GM18867 (cell line): Measurements from ENCODE around the gene STEAP1.
A peak's percentile ranks its signal among the peaks of the same experiment; 100 is the strongest.
"Not testable (repeated sequence)": the region's sequence is repeated elsewhere in the genome, so short reads cannot be mapped to it uniquely, and the experiment has no call there.

ENCODE experiments used
- ATAC-seq: cut with Tn5 transposase; IDR thresholded peaks from one replicate; pipeline ENCODE4 v1.9.1; 2021; ENCODE audit warnings: mild to moderate bottlenecking, moderate library complexity; ENCODE audit not compliant: unreplicated experiment

STEAP1 gene

DNA sequence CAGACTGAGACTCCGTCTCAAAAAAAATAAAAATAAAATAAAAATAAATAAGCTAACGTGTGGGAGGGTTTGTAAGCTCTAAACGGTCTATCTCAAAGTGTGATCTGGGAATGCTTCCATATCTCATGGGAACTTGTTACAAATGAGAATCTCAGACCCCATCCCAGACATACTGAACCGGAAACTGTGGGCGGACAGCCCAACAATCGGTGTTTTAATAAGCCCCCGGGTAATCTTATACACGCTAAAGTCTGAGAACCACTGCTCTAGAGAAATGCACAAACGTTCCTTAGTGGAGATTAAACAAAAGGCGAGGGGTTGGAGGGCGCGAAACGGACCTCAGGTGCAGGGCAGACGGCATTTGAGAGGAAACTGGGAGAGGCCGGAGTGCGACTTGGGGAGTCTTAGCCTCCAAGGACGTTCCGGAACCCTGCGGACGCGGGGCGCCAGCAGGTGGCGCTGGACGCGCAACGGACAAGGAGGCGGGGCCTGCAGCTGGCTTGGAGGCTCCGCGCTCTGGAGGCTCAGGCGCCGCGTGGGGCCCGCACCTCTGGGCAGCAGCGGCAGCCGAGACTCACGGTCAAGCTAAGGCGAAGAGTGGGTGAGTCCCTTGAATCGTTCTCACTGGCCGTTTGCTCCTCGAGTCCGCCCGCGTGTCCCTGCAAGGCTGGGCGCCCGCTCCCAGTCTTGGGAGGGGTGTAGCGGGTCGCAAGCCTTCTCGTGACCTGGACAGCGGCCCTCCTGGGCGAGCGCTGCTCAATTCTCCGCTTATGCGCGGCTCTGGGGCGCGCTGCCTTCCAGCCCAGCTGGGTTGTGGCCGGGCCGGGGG, at the start of gene STEAP1:
STEAP1 (plus strand) TSS at position 527 of the 829 bp plus-strand sequence. CDS start 5,320 bp downstream, outside the sequence.
- peak; percentile 96 for ATAC-seq

DNA sequence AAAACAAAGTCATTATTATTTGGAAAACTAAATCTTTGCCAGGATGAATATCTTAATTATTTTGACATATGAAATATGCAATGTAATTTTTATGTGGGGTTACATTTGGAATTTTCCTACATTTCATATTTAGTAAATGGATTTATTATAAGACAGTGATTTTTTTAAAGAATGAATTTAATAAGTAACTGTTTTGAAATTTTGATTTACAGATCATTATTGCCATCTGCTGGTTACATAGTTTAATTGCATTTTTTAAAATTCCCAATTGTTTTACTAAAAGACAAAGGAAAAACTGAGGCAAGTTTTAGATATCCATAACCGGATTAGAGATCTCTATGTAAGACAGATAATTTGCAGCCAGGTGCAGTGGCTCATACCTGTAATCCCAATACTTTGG, 39.3 kb upstream of the STEAP1 start:
- not testable (repeated sequence) for ATAC-seq

DNA sequence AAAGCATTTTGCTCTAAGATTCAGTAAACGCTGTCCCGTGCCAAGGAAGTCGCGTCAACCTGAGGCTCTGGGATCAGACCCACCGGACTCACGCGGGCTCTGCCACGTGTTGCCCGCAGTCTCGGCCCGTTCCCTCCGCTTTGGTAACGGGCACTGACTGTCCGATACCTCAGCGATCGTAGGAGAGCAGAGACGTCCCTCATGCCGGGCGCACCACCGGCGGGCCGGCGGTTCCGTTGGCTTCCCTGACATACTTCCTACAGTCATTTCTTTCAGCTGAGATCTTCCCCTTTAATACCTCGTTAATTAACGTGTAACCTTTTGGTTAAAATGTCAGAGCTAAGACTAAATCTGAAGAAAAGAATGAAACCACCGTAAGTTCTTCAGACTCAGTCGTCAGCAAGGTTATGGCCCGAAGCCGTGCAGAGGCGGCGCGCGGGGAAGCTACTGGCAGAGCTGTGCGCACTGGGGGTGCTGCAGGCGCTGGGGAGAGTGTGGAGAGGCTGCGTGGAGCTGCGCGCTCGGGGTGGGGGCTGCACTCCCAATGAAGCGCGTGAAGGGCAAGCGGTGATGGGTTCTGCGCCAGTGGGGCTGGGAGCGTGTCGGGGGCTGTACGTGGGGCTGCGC, 35.6 kb upstream of the STEAP1 start:
- not testable (repeated sequence) for ATAC-seq

DNA sequence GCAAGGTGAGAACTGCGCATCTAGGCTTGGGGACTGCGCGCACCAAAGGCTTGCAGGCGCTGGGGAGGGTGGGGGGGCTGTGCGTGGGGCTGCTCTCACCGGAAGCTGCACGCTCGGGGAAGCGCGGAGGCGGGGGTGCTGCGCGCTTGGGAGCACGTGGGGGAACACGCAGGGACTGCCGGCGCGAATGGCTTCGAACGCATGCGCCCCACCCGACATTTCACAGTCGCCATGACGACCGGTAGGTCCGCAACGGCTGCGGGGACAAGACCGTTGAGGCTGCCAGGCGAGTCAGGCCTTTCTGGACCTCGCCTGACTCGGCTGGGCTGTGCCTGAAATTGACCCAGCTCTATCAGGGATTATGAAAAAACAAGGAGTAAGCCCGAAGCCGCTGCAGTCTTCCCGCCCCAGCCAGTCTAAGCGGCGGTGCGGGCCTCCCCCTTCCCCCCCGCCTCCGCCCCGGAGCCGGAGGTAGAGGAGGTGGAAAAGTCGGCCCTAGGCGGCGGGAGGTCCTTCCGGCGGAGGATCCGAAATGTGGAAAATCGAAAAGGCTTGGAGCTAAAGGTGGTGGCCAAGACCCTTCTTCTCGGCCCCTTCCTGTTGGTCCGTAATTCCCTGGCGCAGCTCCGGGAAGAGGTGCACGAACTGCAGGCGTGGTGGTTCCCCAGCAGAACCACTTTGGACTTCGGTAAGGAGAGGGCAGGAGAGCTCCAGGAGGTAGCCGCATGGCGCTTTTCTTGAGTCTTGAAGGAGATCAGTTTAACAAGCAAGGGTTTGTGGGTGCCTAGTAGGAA, 34.9 kb upstream of the STEAP1 start:
- no peak for ATAC-seq

DNA sequence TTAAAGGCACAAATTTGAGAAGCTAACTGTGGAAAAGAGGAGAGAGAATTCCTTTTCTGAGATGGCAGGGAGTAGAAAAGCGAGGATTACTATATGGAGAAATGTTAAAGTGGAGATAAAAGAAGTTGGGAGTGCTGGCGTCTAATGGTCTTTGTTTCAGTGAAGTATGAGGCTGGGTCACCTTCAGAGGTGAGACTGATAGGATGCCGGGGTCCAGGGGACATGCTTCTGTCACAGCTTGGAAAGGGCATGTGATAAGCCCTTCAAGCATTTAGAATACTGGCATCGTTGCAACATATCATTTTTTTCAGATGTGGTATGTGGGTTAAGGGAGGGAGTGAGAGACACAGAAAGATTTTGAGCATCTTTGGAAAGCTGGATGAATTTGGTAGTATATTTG, 34.1 kb upstream of the STEAP1 start:
- not testable (repeated sequence) for ATAC-seq

DNA sequence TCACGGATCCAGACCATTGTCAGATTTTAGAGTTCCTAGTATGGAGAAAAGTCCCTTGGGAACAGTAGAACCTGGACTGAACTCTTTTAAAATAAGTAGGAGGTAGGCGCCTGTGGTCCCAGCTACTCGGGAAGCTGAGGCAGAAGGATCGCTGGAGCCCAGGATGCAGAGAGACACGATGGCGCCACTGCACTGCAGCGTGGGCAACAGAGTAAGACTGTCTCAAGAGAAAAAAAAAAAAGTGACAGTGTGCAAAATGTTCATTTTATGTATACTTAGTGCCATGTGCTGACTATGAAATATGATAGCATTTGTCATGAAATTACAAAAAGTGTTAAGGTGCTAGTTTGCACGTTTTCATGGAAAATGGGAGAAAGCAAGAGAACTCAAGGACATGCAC, 22.5 kb upstream of the STEAP1 start:
- ATAC-seq: not testable (repeated sequence)

DNA sequence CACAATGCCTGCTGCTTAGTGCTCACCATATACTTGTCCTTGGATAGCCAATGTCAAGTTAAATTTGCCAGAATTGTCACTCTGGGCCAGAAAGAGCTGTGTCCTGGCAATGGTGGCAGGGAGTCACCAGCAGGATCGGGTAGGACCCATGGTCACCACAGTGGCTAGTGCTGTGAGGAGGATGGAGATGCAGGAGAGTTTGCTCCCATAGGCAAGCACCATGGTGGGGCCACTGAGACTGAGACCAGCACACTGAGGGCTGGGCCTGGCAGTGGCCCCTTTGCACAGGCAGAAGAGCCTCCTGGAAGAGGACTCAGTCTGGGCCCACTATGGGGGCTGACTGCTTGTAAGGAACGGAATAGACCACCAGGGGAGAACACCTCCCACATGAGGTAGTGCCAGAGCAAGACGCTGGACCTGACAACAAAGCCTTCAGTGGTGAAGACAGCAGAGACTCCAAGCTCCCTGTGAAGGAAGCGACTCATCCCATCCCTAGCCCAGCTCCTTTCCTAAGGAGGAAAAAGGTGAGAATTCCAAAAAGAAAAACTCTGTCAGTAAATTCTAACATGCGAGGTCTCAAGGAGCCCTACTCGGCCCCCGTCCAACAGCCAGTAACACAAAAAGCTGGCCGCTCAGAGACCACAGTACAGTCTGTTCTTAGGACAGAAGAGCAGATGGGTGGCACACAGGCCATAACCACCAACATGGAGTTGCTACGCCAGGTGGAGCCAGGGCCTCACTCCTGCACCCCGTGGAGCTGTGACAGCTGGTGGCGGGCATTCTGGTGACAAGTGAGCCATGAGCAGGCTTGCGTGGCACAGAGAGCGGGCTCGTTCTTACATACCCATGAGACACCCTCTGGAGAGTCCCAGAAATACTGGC, 6.9 kb upstream of the STEAP1 start:
- not testable (repeated sequence) for ATAC-seq

DNA sequence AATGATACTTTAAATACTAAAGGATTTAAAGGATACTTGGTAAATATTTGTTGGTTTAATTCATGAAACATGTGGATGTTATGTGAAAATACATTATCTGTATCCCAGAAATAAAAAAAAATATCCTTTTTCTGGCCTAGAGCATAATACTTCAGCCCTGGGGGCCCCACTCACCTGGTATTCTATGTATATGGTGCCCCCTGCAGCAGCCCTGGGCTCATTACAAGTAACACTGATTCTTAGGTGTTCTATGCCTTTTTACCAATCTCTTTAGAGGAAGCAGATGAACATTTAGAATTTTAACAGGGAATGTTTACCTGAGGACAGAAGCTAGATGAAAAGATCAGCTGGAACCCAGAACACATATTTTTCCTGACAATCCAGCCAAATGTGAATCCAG, 4.8 kb upstream of the STEAP1 start:
- peak; percentile 52 for ATAC-seq

DNA sequence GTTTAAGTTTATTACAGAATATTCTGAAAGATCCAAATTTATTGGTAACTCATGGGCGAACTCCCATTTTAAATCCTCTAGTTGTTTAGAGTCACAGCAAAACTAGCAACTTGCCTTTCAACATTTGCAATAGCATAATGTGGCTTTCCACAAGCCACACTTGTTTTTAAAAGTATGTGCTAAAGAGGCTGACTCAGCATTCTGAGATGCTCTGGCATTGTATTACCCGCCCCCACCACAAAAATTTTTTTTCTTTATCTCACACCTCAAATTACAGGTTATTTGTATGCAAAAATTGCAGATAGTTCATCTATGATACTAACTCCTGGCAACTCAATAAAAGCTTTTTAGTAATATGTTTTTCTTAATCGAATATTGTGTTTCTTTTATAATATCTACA, 2.4 kb upstream of the STEAP1 start:
- ATAC-seq: not testable (repeated sequence)

DNA sequence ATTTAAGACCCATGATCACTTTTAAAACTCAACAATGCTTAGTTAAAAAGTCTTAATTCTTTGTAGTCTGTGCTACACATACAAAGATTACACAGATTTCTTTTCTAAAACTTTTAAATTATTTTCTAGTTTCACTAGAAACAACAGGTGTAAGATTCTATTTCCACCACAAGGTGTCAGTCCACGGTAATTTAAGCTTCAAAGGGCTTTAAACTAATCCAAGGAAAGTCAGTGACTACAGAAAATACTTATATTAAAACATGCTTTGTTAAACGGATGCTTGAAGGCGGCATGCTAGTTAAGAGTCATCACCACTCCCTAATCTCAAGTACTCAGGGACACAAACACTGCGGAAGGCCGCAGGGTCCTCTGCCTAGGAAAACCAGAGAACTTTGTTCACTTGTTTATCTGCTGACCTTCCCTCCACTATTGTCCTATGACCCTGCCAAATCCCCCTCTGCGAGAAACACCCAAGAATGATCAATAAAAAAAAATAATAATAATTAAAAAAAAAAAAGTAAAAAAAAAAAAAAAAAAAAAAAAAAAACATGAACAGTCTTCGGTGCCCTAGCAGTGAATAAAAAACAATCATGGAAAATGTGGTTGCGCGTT, 1.5 kb upstream of the STEAP1 start:
- not testable (repeated sequence) for ATAC-seq

DNA sequence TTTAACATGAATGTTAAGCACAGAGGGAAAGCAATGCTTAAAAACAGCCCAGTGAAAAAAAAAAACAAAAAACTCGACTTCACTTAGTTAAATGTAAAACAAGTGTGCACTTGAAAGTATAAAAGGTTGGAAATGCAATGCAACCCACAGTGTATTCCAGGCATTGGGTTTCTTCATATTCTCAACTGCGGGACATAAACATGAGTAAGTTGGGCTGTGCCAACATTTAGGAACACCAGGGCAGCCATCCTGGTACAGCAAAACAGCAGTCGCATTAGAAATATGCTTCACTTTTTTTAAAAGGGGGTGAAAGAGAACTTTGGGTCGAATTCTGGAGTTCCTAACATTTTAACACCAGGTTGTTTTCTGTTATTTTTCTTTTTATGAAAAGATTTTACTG, 937 bp downstream of the STEAP1 start:
- ATAC-seq: no peak

DNA sequence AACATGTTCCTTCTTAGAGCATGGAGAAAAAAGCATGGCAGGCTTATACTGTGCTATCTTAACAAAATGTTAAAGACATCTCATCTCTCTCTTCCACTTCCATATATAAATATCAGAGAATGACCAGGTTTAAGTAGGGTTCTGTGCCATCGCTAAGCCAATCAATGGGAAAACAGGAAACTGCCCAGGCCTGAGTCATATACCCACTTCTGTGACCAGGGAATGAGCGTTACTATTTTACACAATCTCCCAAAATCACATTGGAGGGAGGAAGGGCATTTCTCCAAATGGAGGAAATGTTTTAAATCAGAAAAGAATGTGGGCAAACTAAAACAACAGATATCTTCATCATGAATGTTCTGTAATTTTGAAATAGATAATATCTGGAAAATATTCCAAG, 3.1 kb downstream of the STEAP1 start:
- ATAC-seq: not testable (repeated sequence)

DNA sequence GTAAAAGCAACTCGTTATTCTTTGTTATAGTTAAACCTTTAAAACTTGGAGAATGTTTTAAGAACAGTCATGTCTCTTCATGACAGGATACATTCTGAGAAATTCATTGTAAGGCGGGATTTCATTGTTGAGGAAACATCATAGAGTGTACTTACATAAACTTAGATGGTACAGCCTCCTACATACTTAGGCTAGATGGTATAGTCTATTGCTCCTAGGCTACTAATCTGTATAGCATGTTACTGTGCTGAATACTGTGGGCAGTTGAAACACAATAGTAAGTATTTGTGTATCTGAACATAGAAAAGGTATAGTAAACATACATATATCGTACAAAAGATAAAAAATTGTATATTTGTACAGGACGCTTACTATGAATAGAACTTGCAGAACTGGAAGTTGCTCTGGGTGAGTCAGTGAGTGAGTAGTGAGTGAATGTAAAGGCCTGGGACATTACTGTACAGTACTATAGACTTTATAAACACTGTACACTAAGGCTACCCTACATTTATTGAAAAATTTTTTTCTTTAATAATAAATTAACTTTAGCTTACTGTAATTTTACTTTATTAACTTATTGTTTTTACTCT, 3.6 kb downstream of the STEAP1 start:
- ATAC-seq: not testable (repeated sequence)

DNA sequence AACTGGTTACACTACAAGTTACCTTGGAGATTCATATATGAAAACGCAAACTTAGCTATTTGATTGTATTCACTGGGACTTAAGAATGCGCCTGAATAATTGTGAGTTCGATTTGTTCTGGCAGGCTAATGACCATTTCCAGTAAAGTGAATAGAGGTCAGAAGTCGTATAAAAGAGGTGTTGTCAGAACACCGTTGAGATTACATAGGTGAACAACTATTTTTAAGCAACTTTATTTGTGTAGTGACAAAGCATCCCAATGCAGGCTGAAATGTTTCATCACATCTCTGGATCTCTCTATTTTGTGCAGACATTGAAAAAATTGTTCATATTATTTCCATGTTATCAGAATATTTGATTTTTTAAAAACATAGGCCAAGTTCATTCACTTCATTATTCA, 9.3 kb downstream of the STEAP1 start:
- ATAC-seq: no peak

DNA sequence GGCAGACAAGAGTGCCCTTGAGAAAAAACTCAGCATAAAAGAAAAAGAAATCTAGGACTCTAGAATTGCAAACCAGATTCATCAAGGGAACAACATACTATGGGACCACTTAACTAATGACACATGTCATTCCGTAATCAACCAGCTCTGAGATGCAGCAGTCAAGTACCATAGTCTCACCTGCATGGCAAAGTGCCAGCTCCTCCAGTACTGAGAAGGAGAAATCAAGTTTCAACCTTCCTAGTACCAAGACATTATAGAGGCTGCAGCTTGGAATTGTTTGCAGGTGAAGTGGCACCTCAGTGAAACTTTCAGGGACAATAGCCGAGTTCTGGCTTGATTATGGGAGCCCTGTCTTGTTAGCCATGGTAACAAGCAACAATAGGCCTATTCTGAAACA, 11.5 kb downstream of the STEAP1 start:
- ATAC-seq: no peak

DNA sequence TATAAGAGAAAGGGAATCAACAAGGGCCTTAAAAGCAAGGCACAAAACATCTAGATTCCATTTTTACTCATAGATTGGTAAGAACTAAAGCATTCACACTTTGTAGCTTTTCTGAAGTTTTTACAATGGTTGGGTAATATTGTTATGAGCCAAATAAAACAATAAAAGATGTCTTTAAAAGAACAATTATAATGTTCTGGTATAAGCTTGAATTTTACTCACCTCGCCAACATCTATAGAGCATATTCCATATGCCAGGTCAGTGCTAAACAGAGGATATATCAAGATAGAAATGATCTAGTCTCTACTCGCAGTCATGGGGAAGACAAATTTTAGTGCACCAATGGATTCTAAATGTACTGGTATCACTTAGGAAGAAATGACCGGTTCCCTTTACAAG, 11.9 kb downstream of the STEAP1 start:
- ATAC-seq: no peak

DNA sequence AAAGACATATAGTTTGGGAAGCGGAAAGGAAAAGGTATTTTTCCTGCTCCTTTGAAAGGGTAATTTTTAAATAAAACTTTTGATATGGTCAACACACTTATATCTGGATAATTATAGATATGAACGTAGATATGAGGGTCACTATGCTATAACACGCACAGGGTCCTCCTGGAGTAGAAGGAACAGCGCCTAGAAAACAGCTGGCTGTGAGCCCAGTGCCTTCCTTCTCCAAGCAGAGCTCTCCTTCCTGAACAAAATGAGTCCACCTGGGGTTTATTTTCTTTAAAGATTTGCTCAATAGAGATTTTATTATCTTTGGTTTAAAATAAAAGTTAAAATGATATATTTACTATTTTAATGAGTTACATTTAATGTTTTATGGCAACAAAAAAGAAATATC, 13.1 kb downstream of the STEAP1 start:
- ATAC-seq: no peak

DNA sequence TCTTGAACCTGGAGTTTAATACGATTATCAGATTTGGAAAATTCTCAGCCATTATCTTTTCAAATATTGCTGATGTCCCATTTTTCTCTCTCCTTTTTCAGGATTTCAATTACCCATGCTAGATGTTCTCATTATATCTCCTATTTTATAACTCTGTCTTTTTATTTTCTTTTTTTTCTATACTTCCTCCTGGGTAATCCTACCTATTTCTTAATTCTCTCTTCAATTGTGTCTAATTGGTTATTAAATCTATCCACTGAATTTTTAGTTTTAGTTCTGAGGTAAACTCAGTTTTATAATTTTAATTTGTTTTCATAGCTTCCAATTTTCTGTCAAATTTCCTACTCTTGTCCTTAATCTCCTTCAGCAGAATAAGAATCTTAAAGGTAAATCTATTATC, 15.6 kb downstream of the STEAP1 start:
- no peak for ATAC-seq

DNA sequence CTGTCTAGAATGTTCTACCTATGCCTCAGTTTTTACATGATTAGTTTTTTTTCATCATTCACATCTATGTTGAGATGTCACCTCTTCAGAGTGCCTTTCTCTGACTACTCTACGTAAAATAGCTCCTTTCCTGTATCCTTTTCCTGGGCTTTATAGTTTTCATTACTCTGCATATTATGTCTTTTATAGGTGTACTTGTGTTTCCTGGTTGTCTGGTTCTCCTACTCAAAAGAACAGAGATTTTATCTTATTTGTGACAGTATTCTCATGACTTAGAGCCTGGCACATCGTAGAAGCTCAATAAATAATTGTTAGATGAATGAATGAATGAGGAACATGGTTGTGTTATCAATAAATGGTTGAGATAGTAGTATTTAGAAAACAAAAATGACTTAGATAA, 17.9 kb downstream of the STEAP1 start:
- ATAC-seq: no peak

DNA sequence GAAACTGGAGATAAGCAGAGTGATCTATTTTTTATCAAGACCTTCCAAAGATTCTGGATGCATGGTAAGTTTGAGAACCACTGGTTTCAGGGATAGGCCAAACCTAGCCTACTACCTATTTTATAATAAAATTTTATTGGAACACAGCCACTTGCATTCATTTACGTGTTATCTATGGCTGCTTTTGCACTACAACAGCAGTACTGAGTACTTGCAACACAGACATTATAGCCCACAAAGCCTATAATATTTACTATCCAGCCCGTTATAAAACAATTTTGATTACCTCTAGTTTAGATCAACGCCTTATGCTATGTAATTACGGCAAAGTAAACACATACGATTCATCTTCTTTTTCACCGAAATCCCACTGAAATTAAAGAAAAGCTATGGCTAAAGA, 18.4 kb downstream of the STEAP1 start:
- ATAC-seq: no peak
